ENCODE results near the gene ZFYVE28. TPM values are rescaled to one million over a fixed set of nuclear protein-coding genes. Genes with fewer than 3 reads are reported as not detected.

ZFYVE28 gene
- total RNA-seq, 1 experiment from 2014 or later = 12.9 TPM

DNA sequence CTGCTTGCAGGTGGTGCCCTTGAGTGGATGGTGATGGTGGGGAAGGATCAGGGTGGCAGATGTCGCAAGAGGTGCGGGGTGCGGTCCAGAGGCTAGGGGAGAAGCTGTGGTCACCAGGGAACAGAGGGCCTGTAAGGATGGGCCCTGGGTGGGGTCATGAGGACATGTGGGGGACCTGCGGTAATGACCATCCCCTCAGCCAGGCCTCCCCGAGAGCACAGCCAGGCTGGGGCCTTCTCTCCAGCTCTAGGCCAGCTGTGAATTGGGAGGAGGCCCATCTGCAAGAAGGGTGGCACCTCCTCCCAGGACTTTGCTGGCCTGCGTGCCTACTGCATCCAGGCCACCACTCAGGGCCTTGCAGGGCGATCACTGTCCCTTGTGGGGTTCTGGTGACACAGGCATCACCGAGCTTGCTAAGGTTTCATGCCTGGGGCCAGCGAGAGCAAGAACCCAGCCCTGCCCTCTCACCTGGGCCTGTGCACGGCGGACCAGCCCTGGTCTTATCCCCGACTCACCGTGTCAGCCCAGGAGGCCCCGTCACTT lies 122.5 kb downstream of the ZFYVE28 start:
- no peak overlapping the region for H2AFZ ChIP-seq
- BruUV-seq (replicated peaks) = no TSS peak
- ChIA-PET CTCF (no interaction called here), POLR2A (ENCODE audit: unreplicated experiment) (no interaction called here)
- H3K9me3 ChIP-seq (ENCODE audit: insufficient read depth, low read depth) = no peaks in the 10 kb centered on the region
- no peaks in the 10 kb centered on the region for H3K36me3 ChIP-seq (ENCODE audit: low read depth)
- no peak for DNase-seq
- H3K4me2 ChIP-seq = no peak overlapping the region
- H3K27ac ChIP-seq = no peak overlapping the region
- peaks cover 44% of the 10 kb centered on the region for H3K27me3 ChIP-seq (ENCODE audit: insufficient read depth, low read depth)
- no peaks in the 10 kb centered on the region for H3K4me1 ChIP-seq (replicated peaks; ENCODE audit: insufficient read depth)
- H3K9me2 ChIP-seq (ENCODE audit: insufficient read depth) = no peaks in the 10 kb centered on the region
- intact Hi-C loops (cut with micrococcal nuclease; ENCODE audit: unreplicated experiment) = no loop called here
- no peak overlapping the region for H3K4me3 ChIP-seq
- no peaks in the 10 kb centered on the region for H3F3A ChIP-seq (ENCODE audit: insufficient read depth, low read depth)
- no peak for TF ChIP-seq EZH2 (IDR thresholded peaks at IDR 0.05; ENCODE audit: low read depth)
- TF ChIP-seq, protein P1, sequence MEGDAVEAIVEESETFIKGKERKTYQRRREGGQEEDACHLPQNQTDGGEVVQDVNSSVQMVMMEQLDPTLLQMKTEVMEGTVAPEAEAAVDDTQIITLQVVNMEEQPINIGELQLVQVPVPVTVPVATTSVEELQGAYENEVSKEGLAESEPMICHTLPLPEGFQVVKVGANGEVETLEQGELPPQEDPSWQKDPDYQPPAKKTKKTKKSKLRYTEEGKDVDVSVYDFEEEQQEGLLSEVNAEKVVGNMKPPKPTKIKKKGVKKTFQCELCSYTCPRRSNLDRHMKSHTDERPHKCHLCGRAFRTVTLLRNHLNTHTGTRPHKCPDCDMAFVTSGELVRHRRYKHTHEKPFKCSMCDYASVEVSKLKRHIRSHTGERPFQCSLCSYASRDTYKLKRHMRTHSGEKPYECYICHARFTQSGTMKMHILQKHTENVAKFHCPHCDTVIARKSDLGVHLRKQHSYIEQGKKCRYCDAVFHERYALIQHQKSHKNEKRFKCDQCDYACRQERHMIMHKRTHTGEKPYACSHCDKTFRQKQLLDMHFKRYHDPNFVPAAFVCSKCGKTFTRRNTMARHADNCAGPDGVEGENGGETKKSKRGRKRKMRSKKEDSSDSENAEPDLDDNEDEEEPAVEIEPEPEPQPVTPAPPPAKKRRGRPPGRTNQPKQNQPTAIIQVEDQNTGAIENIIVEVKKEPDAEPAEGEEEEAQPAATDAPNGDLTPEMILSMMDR (conservative IDR thresholded peaks at IDR 0.05) = no peak
- H3K79me2 ChIP-seq (ENCODE audit: low read depth) = no peaks in the 10 kb centered on the region
- H4K20me1 ChIP-seq (ENCODE audit: insufficient read depth) = no peaks in the 10 kb centered on the region; the same call in 1 of the 2 replicates

DNA sequence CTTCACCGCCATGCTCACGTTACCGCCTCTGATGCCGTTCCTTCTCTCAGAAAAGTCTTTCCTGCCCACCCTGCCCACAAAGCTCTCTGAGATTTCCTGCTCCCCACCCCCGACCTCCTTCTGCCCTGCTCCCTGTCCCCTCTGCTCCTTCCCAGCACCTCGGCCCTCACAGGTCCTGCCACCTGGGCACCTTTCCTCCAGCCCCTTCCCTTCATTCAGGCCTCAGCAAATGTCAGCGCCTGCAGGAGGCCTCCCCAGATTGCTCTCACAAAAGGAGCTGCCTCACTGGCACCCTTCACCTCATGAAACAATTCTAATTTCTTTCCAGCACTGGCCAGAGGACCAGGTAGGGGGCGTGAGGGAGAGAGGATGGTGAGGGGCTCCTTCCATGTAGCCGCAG lies 122.9 kb downstream of the ZFYVE28 start:
- intact Hi-C loops (cut with micrococcal nuclease; ENCODE audit: unreplicated experiment) = no loop called here
- no TSS peak for BruUV-seq (replicated peaks)
- H2AFZ ChIP-seq = no peak overlapping the region
- no peaks in the 10 kb centered on the region for H3K36me3 ChIP-seq (ENCODE audit: low read depth)
- ChIA-PET CTCF (no interaction called here), POLR2A (ENCODE audit: unreplicated experiment) (no interaction called here)
- no peak overlapping the region for H3K4me3 ChIP-seq
- no peak for DNase-seq
- H3K9me3 ChIP-seq (ENCODE audit: insufficient read depth, low read depth) = no peaks in the 10 kb centered on the region
- no peaks in the 10 kb centered on the region for H3K9me2 ChIP-seq (ENCODE audit: insufficient read depth)
- no peaks in the 10 kb centered on the region for H3K4me1 ChIP-seq (replicated peaks; ENCODE audit: insufficient read depth)
- no peaks in the 10 kb centered on the region for H3F3A ChIP-seq (ENCODE audit: insufficient read depth, low read depth)
- peaks cover 44% of the 10 kb centered on the region for H3K27me3 ChIP-seq (ENCODE audit: insufficient read depth, low read depth)
- no peaks in the 10 kb centered on the region; the same call in 1 of the 2 replicates for H4K20me1 ChIP-seq (ENCODE audit: insufficient read depth)
- H3K79me2 ChIP-seq (ENCODE audit: low read depth) = no peaks in the 10 kb centered on the region
- H3K4me2 ChIP-seq = no peak overlapping the region
- TF ChIP-seq EZH2 (IDR thresholded peaks at IDR 0.05; ENCODE audit: low read depth) = no peak
- TF ChIP-seq, protein P1 (conservative IDR thresholded peaks at IDR 0.05) = no peak
- no peak overlapping the region for H3K27ac ChIP-seq

DNA sequence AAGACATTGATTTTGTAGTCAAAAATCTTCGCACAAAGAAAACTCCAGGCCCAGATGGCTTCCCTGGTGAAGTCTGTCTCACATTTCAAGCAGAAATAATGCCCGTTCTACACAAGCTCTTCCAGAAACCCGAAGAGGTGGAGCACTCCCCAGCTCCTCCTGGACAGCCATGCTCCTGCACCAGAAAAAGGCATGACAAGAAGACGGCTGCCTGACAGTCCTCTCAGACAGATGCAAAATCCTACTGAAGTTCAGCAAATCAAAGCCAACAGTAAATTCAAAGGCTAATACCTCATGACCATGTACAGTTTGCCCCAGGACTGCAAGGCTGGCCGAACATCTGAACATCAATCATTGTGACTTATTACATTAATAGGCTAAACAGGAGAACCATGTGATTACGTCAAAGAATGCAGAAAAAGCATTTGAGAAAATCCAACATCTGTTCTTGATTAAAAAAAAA lies 125.8 kb downstream of the ZFYVE28 start:
- POLR2A ChIA-PET (ENCODE audit: unreplicated experiment) = no interaction called here
- CTCF ChIA-PET = no interaction called here
- Histone ChIP-seq H3K36me3 (ENCODE audit: low read depth) (no peaks in the 10 kb centered on the region), H3K4me3 (no peak overlapping the region), H3K79me2 (ENCODE audit: low read depth) (no peaks in the 10 kb centered on the region), H3K9me2 (ENCODE audit: insufficient read depth) (no peaks in the 10 kb centered on the region), H2AFZ (no peak overlapping the region), H3K27me3 (ENCODE audit: insufficient read depth, low read depth) (peaks cover 36% of the 10 kb centered on the region), H4K20me1 (ENCODE audit: insufficient read depth) (no peaks in the 10 kb centered on the region; the same call in 1 of the 2 replicates), H3K4me2 (no peak overlapping the region), H3F3A (ENCODE audit: insufficient read depth, low read depth) (no peaks in the 10 kb centered on the region), H3K27ac (no peak overlapping the region), H3K4me1 (replicated peaks; ENCODE audit: insufficient read depth) (no peaks in the 10 kb centered on the region), H3K9me3 (ENCODE audit: insufficient read depth, low read depth) (no peaks in the 10 kb centered on the region)
- BruUV-seq (replicated peaks) = no TSS peak
- TF ChIP-seq, protein P1 (conservative IDR thresholded peaks at IDR 0.05) = no peak
- no peak for TF ChIP-seq EZH2 (IDR thresholded peaks at IDR 0.05; ENCODE audit: low read depth)
- intact Hi-C loops (cut with micrococcal nuclease; ENCODE audit: unreplicated experiment) = no loop called here
- no peak for DNase-seq
